ENCODE results near the gene TNFRSF14.
"Not testable (repeated sequence)": the region's sequence is repeated elsewhere in the genome, so short reads cannot be mapped to it uniquely, and the experiment has no call there.

The TNFRSF14 gene

DNA sequence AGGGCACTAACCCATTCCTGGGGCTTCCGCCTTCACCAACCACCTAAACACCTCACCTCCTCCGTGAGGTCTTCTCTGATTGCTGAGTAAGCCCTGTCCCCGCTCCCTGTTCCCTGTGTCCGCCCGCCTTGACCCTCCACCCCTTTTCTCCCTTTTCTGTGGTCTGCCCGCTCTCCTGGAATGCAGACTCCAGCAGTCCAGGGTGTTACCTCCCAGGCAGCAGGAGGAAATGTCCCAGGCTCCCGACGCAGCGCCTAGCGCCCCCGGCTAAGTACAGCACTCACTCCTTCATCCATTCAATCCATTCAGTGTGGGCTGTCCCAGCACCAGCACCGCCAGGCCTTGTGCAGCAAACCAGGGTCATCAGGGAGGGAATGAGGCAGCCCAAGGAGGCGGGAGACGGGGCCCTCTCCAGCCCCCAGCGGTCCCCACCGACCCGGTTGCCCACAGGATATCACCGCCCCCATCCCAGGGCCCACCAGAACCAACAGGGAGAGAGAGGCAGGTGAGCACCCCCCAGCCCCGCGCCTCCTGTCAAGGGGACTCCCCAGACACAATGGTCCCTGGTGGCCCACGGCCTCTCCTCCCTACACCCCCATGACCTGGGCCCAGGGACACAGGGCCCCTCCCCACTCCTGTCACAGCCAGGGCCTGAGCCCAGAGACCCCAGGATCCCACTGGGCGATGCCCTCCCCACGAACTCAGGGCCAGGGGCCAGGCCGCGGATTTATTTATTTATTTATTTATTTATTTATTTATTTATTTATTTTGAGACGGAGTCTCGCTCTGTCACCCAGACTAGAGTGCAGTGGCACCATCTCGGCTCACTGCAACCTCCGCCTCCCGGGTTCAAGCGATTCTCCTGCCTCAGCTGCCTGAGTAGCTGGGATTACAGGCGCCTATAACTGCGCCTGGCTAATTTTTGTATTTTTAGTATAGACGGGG lies 10.2 kb downstream of the TNFRSF14 start:
- CTCF ChIA-PET = interaction anchor here (2.1 kb wide), 1 partner anchor 11 kb away, joined by 10 read pairs; the partner anchor contains the start of gene TNFRSF14

GRCh38 chr1:2567083-2567679 lies 11.0 kb downstream of the TNFRSF14 start:
- no peak for DNase-seq (ENCODE audit: extremely low spot score)
- CTCF ChIA-PET = no interaction called here
- POLR2A ChIA-PET = no interaction called here
- TF ChIP-seq, protein P1, sequence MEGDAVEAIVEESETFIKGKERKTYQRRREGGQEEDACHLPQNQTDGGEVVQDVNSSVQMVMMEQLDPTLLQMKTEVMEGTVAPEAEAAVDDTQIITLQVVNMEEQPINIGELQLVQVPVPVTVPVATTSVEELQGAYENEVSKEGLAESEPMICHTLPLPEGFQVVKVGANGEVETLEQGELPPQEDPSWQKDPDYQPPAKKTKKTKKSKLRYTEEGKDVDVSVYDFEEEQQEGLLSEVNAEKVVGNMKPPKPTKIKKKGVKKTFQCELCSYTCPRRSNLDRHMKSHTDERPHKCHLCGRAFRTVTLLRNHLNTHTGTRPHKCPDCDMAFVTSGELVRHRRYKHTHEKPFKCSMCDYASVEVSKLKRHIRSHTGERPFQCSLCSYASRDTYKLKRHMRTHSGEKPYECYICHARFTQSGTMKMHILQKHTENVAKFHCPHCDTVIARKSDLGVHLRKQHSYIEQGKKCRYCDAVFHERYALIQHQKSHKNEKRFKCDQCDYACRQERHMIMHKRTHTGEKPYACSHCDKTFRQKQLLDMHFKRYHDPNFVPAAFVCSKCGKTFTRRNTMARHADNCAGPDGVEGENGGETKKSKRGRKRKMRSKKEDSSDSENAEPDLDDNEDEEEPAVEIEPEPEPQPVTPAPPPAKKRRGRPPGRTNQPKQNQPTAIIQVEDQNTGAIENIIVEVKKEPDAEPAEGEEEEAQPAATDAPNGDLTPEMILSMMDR (IDR thresholded peaks at IDR 0.05; ENCODE audit: control extremely low read depth, extremely low read depth, low read depth, missing control alignments) = no peak

More for the DNA sequence above, 10.2 kb downstream of the TNFRSF14 start:
- no peak for DNase-seq (ENCODE audit: extremely low spot score)
- POLR2A ChIA-PET = no interaction called here
- TF ChIP-seq, protein P1 (IDR thresholded peaks at IDR 0.05; ENCODE audit: control extremely low read depth, extremely low read depth, low read depth, missing control alignments) = no peak

DNA sequence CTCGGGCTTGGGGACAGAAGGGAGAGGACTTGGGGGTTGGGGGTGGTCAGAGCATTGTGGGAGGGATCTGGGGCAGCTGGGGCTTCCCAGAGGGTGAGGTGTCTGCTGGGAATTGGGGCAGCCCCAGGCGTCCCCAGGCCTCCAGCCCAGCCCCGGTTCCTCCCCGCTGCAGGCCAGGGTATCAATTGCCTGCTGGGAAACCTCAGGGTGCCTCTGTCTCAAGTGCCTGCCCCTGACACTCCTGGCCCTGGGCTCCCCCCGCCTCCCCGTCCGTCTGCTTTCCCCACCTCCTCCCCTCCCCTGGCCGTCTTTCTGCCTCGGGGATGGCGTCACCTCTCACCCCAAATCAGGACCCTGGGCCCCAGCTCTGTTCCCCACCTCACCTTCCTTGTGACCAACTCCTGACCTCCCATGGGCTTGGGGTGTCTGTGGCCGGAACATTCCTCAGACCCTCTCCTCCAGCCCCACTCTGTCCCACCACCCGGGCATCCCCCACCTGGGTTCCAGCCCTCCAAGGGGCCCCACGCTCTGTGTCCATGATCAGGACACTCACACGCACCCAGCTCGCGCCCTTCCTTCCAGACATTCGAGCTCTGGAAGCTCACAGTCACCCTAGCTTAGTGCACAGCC lies 12.1 kb downstream of the TNFRSF14 start:
- POLR2A ChIA-PET = not testable (repeated sequence)

DNA sequence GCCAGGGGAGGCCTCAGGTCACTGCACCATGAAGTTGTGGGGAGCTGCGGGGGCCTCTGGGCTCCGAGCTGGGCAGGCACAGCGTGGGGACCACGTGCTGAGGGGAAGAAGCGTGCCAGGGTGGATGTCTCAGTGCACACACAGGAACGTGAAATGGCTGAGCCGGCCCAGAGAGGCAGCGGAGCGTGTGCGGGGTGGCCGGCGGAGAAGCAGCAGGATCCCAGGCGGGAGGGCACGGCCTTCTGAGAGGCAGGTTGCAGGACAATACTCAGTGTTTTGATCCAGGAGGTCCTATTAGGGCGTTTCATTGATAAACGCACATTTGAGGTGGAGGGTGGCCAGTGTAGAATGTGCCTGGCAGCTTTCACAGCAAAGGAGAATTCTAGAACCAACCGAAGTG lies 12.9 kb downstream of the TNFRSF14 start:
- ChIA-PET POLR2A (no interaction called here), CTCF (interaction anchor here (3.4 kb wide), 1 partner anchor 8 kb away, joined by 20 read pairs; no protein-coding TSS in a partner anchor)
- TF ChIP-seq, protein P1 (IDR thresholded peaks at IDR 0.05; ENCODE audit: control extremely low read depth, extremely low read depth, low read depth, missing control alignments) = no peak
- no peak for DNase-seq (ENCODE audit: extremely low spot score)

More for the DNA sequence above, 12.1 kb downstream of the TNFRSF14 start:
- DNase-seq (ENCODE audit: extremely low spot score); CTCF ChIA-PET: not testable (repeated sequence)

- CTCF ChIA-PET = interaction anchor here (3.4 kb wide), 1 partner anchor 8 kb away, joined by 20 read pairs; no protein-coding TSS in a partner anchor
- POLR2A ChIA-PET; DNase-seq (ENCODE audit: extremely low spot score): not testable (repeated sequence)
These were observed 13.5 kb downstream of the TNFRSF14 start for GRCh38 chr1:2569703-2570102.

GRCh38 chr1:2570332-2570731 lies 14.2 kb downstream of the TNFRSF14 start:
- TF ChIP-seq, protein P1 (IDR thresholded peaks at IDR 0.05; ENCODE audit: control extremely low read depth, extremely low read depth, low read depth, missing control alignments) = no peak
- ChIA-PET POLR2A (no interaction called here), CTCF (interaction anchor here (3.4 kb wide), 1 partner anchor 9 kb away, joined by 20 read pairs; no protein-coding TSS in a partner anchor)
- no peak for DNase-seq (ENCODE audit: extremely low spot score)

GRCh38 chr1:2571348-2571747 lies 15.2 kb downstream of the TNFRSF14 start:
- DNase-seq (ENCODE audit: extremely low spot score) = no peak
- TF ChIP-seq, protein P1 (IDR thresholded peaks at IDR 0.05; ENCODE audit: control extremely low read depth, extremely low read depth, low read depth, missing control alignments) = no peak
- POLR2A ChIA-PET = interaction anchor here (1.0 kb wide), 1 partner anchor 26 kb away, joined by 3 read pairs; no protein-coding TSS in a partner anchor
- CTCF ChIA-PET = interaction anchor here (1.1 to 3.4 kb wide), 3 partner anchors 10 to 23 kb away, joined by 3 to 20 read pairs (median 3); no protein-coding TSS in a partner anchor

Measured in GM10248 (cell line).